GM18520 (cell line): ENCODE data around the gene THY1.
"Not testable (repeated sequence)": the region's sequence is repeated elsewhere in the genome, so short reads cannot be mapped to it uniquely, and the experiment has no call there.

Source experiments
- ATAC-seq: cut with Tn5 transposase; IDR thresholded peaks from one replicate; pipeline ENCODE4 v1.9.1; 2021; ENCODE audit not compliant: unreplicated experiment

The THY1 gene

DNA sequence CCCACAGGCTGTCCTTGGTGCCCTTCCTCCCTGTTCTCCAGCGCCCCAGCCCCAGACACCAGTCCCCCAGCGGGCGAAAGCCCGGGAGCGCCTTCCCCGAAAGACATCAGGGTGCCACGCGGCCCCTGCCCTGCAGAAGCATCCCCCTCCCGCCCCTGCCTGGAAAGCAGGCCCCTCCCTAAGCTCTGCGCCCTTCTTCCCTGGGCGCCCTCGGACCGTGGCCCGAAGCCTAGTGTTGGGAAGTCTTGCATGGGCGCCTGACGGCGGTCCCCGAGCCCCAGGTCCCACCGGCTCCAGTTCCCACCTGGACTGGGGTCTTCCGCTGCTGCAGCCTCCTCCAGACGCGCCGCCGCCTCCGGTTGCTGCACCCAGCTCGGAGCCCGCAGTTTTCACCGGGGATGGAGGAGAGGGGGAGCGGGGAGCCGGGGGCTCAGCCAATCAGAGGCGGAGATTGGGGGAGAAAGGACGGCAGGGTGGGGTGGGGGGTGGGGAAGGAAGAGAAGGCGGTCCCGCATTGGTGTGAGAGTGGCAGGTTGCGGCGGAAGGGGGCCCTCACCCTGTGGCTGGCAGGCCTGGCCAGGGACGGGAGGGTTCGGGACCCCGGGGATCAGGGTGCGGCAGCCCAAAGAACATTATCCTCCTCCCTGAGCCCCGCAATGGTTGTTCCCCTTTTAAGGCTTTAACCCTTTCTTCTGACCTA lies at the start of gene THY1:
Gene THY1, minus strand, starts transcription at position 364 of the 700 bp plus-strand sequence. CDS start 2,267 bp downstream, outside the sequence.
- no peak for ATAC-seq

GRCh38 chr11:119472186-119472855 lies 49.3 kb upstream of the THY1 start:
- ATAC-seq = no peak

GRCh38 chr11:119471329-119471728 lies 48.4 kb upstream of the THY1 start:
- no peak for ATAC-seq

GRCh38 chr11:119470317-119471291 lies 47.6 kb upstream of the THY1 start:
- no peak for ATAC-seq

- ATAC-seq = no peak
These were observed 46.5 kb upstream of the THY1 start for GRCh38 chr11:119469506-119469905.

DNA sequence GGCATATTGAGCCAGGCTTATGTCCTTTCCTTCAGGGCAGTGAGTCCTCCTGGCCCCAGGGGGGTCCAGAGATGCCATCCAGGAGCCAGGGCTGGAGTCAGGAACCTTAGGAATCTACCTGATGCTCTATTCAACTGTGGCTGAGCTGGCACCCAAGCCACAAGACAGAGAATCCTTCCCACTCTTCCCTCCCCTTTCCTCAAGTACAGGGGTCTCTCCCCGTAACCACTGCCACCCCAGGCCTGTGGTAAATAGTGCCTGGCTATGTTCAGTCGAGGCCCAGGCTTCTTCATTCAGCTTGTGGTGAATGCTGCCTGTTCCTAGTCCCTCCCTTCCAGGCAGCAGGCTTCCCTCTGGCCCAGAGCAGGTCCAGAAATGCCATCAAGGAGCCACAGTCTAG lies 45.5 kb upstream of the THY1 start:
- no peak for ATAC-seq

DNA sequence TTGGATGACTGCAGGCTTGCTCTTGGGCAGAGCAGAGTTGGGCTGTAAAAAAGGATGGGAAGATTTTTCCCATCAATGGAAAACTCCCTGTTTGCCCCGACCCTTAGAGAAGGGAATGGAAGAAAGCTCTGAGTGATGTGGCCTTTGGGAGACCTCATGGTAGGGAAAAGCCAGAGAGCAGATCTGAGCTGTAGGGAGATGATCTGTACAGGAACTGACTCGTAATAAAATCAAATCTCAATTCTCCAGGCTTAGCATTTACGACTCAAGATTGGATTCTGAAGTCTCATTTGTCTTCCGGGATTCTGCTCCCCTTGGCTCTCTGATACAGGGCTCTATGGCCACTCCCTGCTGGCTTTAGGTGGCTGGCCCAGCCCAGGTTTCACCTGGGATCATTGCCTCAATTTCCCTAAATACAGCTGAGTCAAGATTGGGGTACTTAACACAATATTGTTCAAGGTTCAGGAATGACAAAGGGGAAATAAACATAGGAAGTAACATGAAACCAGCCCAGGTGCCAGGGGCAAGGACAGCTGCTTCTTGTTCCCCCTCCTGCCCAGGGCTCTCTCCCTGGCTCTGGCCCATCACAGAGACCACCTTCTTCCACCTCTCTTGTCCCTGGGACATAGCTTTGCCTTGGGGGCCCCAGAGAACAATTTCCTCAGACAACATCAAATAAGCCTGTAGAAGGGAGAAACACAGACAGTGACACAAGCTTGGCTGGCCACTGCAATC lies 38.4 kb upstream of the THY1 start:
- ATAC-seq = no peak

DNA sequence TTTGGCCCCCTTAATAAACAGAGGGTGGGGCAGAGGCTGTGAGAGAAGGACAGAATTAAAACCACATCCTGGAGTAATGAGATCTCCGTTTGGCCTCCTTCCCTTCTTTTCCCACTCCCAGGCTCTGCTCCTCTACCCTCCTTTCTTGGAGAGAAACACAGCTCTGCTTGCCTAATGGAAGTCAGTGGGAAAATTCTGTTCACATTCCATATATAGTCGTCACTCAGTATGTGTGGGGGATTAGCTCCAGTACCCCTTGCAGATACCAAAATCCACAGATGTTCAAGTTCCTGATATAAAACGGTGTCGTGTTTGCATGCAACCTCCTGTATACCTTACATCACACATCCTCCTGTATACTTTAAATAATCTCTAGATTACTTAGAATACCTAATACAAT lies 37.6 kb upstream of the THY1 start:
- no peak for ATAC-seq

DNA sequence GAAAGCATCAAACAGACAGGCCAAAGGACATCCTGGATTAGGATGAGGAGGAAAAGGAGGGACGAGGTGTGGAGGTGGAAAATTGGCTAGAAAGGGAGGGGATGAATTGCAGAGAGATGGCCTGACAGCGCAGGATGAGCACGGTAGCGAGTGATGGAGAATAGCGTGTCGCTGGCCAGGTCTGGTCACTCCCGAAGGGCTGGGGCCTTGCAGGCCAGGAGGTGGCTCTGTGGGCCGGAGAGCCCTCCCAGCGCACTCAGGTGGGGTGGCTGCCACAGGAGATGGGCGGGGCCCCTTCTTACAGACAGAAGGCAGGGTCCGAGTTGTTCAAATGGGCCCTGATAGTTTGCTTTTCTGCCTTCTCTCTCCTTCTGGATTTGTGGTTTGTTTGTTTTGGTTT lies 37.1 kb upstream of the THY1 start:
- ATAC-seq = no peak

- no peak for ATAC-seq
These were observed 36.5 kb upstream of the THY1 start for GRCh38 chr11:119459293-119459976.

GRCh38 chr11:119455708-119456107 lies 32.7 kb upstream of the THY1 start:
- ATAC-seq = not testable (repeated sequence)

DNA sequence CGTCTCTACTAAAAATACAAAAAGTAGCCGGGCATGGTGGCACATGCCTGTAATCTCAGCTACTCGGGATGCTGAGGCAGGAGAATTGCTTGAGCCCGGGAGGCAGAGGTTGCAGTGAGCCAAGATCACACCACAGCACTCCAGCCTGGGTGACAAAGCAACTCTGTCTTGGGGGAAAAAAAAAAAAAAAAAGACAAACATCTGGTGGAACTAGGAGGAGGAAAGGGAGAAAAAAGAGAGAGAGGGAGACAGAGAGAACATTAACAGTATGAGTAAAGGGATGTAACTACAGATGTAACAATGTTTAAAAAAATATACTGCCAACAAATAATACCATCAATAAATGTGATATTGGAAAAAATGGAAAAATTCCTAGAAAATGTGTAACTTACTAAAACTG lies 32.3 kb upstream of the THY1 start:
- not testable (repeated sequence) for ATAC-seq

DNA sequence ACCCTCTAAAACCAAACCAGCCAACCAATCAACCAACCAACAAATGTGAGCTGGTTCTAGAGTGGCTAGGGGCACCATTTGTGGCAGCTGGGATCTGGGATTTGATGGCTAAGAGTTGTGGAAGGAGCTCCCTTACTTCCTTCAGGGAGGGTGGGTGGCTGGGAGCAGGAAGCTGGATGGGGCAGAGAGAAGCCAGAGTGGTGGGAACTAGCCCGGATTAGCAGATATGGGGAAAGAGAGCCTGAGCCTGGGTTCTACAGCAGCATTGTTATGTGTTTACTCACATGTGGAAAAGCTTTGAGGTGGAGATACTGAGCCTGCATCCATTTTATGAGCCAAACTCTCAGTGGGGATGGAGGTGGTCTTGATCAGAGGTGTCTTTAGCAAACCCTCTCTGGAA lies 30.9 kb upstream of the THY1 start:
- no peak for ATAC-seq

DNA sequence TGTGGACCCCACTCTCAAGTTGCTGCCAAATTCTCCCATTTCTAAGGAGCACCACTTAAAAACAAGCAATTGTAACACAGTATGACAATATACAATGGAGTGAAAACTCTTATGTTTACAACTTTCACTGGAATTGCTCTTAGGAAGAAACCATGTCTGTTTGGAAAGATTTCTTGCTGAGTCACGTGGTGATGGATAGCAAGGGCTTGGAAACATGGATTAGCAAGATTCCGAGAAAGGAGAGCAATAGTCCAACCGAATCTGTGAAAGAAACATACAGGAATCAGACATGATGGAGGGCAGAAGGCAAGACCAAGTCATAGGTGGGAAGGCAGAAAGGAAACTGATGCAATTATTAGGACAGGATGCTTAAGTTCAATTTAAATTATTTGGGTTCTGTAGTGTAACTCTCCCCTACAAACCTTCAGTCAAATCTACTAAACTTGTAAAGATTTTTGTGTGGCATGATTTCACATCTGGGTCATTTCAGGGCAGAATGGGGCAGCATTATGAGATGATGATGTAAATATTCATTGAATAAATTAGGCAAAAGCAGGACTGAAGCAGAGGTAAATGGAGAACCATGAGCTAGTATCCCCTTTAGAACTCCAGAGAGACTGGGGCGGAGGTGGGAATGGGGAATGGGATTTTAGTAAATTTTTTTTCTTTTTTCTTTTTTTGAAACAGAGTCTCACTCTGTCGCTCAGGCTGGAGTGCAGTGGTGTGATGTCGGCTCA lies 27.8 kb upstream of the THY1 start:
- no peak for ATAC-seq

DNA sequence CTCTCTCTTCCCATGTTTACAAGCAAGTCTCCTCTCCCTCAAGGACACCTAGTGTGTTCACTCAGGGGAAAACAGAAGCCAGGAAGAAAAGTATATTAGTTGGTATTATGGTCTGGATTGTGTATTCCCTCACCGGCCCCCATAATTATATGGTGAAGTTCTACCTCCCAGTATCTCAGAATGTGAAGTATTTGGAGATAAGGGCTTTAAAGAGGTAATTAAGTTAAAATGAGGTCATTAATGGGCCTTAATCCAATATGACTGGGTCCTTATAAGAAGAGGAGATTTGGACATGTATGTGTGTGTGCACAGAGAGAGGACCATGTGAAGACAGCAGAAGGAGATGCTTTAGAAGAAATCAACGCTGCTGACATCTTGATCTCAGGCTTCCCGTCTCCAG lies 26.5 kb upstream of the THY1 start:
- ATAC-seq = no peak

DNA sequence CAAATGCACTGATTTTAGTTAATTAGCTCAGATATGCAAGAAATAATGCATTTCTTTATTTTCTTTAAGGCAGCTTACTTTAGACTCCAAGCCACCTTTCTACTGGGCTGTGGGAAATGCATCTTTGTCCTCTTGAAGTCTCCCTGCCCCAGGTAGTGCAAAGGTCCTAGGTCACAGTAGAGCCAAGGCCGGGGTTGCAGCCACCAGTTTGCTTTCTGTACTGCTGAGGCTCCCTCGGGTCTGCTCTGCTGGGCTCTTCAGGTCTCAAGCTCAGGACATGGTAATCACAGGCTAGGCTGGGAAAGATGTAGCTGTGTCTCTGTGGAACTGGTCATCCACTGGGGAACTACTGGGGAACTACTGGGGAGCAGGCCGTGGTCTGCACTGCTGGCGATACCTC lies 25.4 kb upstream of the THY1 start:
- no peak for ATAC-seq

GRCh38 chr11:119447664-119448242 lies 24.8 kb upstream of the THY1 start:
- no peak for ATAC-seq

DNA sequence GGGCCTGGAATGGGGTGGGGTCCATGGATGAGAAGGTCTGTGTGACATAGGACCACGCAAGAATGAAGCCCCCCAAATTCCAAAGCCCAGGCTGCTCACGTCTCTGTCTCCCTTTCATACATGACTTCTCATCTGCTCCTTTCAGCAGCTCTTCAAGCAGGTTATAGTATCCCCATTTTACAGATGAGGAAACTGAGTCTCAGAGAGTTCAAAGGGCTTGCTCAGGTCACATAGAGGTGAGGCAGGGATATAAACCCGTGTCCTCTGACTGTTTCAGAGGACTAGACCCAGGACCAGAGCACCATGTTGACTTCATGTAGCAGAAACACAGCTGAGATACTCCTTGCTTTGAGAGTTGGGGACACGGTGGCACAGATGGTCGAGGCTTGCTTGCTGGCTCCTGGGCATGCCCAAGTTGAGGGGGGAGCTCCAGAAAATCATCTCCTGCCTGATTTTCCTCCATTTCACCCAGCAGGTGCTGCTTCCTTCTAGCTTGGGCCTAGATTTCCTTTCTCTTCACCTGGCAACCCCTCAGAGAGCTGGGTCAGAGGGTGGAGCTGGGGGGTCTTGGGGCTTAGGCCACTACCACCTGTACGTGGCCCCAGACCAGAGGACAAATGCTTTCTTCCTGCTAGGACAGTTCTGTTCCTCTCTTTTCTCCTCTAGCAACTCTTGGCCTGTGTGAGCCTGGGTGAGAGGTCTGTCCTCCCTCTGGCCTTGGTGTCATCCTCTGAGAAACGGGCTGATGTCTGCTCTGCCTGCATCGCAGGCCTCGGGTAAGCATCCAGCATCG lies 24.1 kb upstream of the THY1 start:
- ATAC-seq = no peak
